Suppressor macrophage (primary cell): ENCODE results near the gene NET1.
"Not testable (repeated sequence)": the region's sequence is repeated elsewhere in the genome, so short reads cannot be mapped to it uniquely, and the experiment has no call there.

ENCODE experiments used
- DNase-seq, 4 experiments: peaks; one replicate each; pipeline ENCODE4 v3.0.0-alpha.2; 2020 to 2022

The NET1 gene

GRCh38 chr10:5399332-5399731, 13.0 kb upstream of the NET1 start:
- DNase-seq = no peak

- DNase-seq = no peak
Observed at GRCh38 chr10:5400468-5401240, 11.7 kb upstream of the NET1 start.

GRCh38 chr10:5402798-5403197, 9.6 kb upstream of the NET1 start:
- no peak for DNase-seq

- DNase-seq = no peak
Observed at GRCh38 chr10:5404208-5405041, 7.9 kb upstream of the NET1 start, which contains the start of gene TUBAL3. TSS of gene TUBAL3 (minus strand) at chr10:5404828. CDS start at chr10:5404792, 36 bp downstream.

- DNase-seq = no peak
Observed at GRCh38 chr10:5406918-5407317, 5.4 kb upstream of the NET1 start.

- DNase-seq = not testable (repeated sequence)
Observed at GRCh38 chr10:5410787-5411186, 1.6 kb upstream of the NET1 start.

- no peak for DNase-seq
Observed at GRCh38 chr10:5411941-5412276, 448 bp upstream of the NET1 start.

GRCh38 chr10:5413012-5413938, 918 bp downstream of the NET1 start:
- DNase-seq = peak; percentile 17 to 36 (median 25)

GRCh38 chr10:5416981-5417380, 4.6 kb downstream of the NET1 start:
- DNase-seq = no peak

GRCh38 chr10:5418584-5418983, 6.2 kb downstream of the NET1 start:
- DNase-seq = no peak

- DNase-seq = no peak
Observed at GRCh38 chr10:5419466-5420094, 7.2 kb downstream of the NET1 start.

GRCh38 chr10:5423771-5424170, 11.4 kb downstream of the NET1 start:
- no peak for DNase-seq

- no peak for DNase-seq
Observed at GRCh38 chr10:5424751-5425150, 12.4 kb downstream of the NET1 start.

GRCh38 chr10:5428133-5428532, 15.8 kb downstream of the NET1 start:
- no peak for DNase-seq

GRCh38 chr10:5433182-5433581, 20.8 kb downstream of the NET1 start:
- DNase-seq = no peak

- peak; percentile 35 to 73 (median 46) for DNase-seq
Observed at GRCh38 chr10:5434017-5434753, 21.8 kb downstream of the NET1 start.

GRCh38 chr10:5435328-5435727, 23.0 kb downstream of the NET1 start:
- no peak for DNase-seq

GRCh38 chr10:5440206-5440605, 27.8 kb downstream of the NET1 start:
- no peak for DNase-seq

- no peak for DNase-seq
Observed at GRCh38 chr10:5441106-5441505, 28.7 kb downstream of the NET1 start.

GRCh38 chr10:5442065-5442989, 30.0 kb downstream of the NET1 start:
- DNase-seq = peak; percentile 49 to 77 (median 66)
